SU-DHL-6 (cell line): Measurements from ENCODE around the gene MEF2C.

ENCODE experiments used
- EZH2phosphoT487 ChIP-seq: fragments of 200-600 bp; sonication (generic), shearing (Covaris generic); conservative IDR thresholded peaks from 2 replicates; pipeline ENCODE4 v1.6.1; 2018; ENCODE audit warnings: mild to moderate bottlenecking, antibody characterized with exemption, low read length, moderate library complexity, mixed read lengths
- TF ChIP-seq, protein P1 (sequence below): fragments of 200-600 bp; sonication (generic); IDR thresholded peaks from one replicate; pipeline ENCODE4 v1.5.1; 2017; ENCODE audit warnings: antibody characterized with exemption, mild to moderate bottlenecking, low read length, moderate library complexity; ENCODE audit not compliant: insufficient read depth, poor library complexity, severe bottlenecking

DNA sequence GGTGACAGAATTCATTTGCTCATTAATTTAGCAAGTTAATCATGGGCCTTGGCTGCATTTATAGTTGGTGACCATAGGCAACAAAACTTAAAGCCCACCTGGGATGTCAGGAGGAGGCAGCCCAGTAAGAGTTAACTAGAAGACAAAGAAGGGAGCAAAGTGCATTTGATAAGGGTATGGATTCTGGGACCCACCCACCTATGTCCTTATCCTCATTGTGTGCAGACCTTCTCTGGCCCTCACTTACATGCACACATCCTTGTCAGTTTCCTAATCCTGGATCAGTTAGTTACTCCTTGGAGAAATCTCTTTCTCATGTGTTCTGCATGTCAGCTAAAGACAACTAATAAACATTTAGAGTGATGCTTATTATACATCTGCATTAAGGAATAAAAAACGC lies 24.6 kb downstream of the MEF2C start:
- no peak for TF ChIP-seq EZH2phosphoT487
- TF ChIP-seq, protein P1, sequence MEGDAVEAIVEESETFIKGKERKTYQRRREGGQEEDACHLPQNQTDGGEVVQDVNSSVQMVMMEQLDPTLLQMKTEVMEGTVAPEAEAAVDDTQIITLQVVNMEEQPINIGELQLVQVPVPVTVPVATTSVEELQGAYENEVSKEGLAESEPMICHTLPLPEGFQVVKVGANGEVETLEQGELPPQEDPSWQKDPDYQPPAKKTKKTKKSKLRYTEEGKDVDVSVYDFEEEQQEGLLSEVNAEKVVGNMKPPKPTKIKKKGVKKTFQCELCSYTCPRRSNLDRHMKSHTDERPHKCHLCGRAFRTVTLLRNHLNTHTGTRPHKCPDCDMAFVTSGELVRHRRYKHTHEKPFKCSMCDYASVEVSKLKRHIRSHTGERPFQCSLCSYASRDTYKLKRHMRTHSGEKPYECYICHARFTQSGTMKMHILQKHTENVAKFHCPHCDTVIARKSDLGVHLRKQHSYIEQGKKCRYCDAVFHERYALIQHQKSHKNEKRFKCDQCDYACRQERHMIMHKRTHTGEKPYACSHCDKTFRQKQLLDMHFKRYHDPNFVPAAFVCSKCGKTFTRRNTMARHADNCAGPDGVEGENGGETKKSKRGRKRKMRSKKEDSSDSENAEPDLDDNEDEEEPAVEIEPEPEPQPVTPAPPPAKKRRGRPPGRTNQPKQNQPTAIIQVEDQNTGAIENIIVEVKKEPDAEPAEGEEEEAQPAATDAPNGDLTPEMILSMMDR, result no peak
